Measurements from ENCODE around the gene FTO.

The FTO gene

GRCh38 chr16:53668869-53669268 lies 35.1 kb upstream of the FTO start:
- Histone ChIP-seq H3K27ac (no peak overlapping the region), H3K4me3 (no peak overlapping the region), H3K27me3 (no peaks in the 10 kb centered on the region), H3K9me3 (no peaks in the 10 kb centered on the region), H3K4me1 (peaks cover 0 to 30% (median 1%) of the 10 kb centered on the region in 4 donors), H3K36me3 (no peaks in the 10 kb centered on the region)
- TF ChIP-seq CTCF (IDR thresholded peaks at IDR 0.05): no peak
- DNase-seq: no peak
- intact Hi-C loops (cut with DNase I; ENCODE audit: low total_unique reads): no loop called here

GRCh38 chr16:53672461-53672860 lies 31.5 kb upstream of the FTO start:
- Histone ChIP-seq H3K9me3 (no peaks in the 10 kb centered on the region), H3K4me1 (no peaks in the 10 kb centered on the region), H3K4me3 (no peak overlapping the region), H3K27ac (no peak overlapping the region), H3K36me3 (no peaks in the 10 kb centered on the region), H3K27me3 (no peaks in the 10 kb centered on the region)
- no peak for DNase-seq
- TF ChIP-seq CTCF (IDR thresholded peaks at IDR 0.05): no peak
- intact Hi-C loops (cut with DNase I; ENCODE audit: low total_unique reads): no loop called here

DNA sequence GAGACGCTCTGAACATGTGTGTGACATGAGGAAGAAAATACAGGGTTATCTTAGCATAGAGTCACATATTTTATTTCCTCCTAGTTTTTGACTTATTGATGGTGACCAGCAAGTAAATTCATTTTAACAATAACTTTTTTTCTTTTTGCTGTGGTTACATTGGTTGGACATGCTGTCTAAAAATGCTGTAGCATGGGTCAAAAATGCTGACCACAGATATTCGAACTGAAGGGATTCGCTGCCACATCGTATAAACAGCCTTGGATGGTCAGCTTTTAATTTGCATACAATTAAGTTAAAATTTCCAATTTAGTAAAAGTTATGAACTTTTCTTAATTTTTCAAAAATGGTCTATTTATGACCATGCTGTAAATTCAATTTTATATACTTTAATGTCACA lies 30.8 kb upstream of the FTO start:
- DNase-seq: no peak
- H3K9me3 ChIP-seq: no peaks in the 10 kb centered on the region
- no peaks in the 10 kb centered on the region for H3K27me3 ChIP-seq
- no peaks in the 10 kb centered on the region for H3K36me3 ChIP-seq
- TF ChIP-seq CTCF (IDR thresholded peaks at IDR 0.05): no peak
- intact Hi-C loops (cut with DNase I; ENCODE audit: low total_unique reads): no loop called here
- no peak overlapping the region for H3K4me3 ChIP-seq
- peaks cover 0 to 3% (median 0%) of the 10 kb centered on the region in 4 donors for H3K4me1 ChIP-seq
- H3K27ac ChIP-seq: no peak overlapping the region

- Histone ChIP-seq H3K4me1 (peaks cover 0 to 10% (median 0%) of the 10 kb centered on the region in 4 donors), H3K36me3 (no peaks in the 10 kb centered on the region), H3K4me3 (no peak overlapping the region), H3K9me3 (no peaks in the 10 kb centered on the region), H3K27ac (no peak overlapping the region), H3K27me3 (no peaks in the 10 kb centered on the region)
- no peak for TF ChIP-seq CTCF (IDR thresholded peaks at IDR 0.05)
- intact Hi-C loops (cut with DNase I; ENCODE audit: low total_unique reads): no loop called here
- no peak for DNase-seq
These were observed 25.8 kb upstream of the FTO start for GRCh38 chr16:53678155-53678554.

GRCh38 chr16:53678756-53679343 lies 25.1 kb upstream of the FTO start:
- H3K4me1 ChIP-seq: peaks cover 0 to 10% (median 0%) of the 10 kb centered on the region in 4 donors
- H3K36me3 ChIP-seq: no peaks in the 10 kb centered on the region
- intact Hi-C loops (cut with DNase I; ENCODE audit: low total_unique reads): no loop called here
- DNase-seq: no peak
- no peaks in the 10 kb centered on the region for H3K27me3 ChIP-seq
- no peak overlapping the region for H3K27ac ChIP-seq
- no peak for TF ChIP-seq CTCF (IDR thresholded peaks at IDR 0.05)
- no peak overlapping the region for H3K4me3 ChIP-seq
- no peaks in the 10 kb centered on the region for H3K9me3 ChIP-seq

DNA sequence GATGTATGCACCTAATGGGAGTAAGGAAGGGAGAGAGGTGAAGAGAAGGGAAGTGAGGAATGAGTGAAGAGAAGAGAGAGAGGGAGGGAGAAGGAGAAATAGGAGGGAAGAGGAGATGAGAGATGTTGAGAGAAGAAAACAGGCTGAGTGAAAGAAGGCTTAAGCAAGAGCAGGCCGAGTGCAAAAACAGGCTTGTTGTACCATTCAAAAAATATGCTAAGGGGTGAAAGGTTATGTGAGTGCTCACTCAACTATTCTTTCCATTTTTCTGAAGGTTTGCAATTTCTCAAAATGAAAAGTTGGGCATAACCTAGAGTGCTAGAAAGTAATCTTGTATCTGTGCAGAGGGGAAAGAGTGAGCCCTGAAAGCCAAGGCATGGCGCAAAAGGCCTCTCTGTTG lies 23.2 kb upstream of the FTO start:
- TF ChIP-seq CTCF (IDR thresholded peaks at IDR 0.05): no peak
- intact Hi-C loops (cut with DNase I; ENCODE audit: low total_unique reads): no loop called here
- no peaks in the 10 kb centered on the region for H3K27me3 ChIP-seq
- H3K36me3 ChIP-seq: peaks cover 0 to 14% (median 6%) of the 10 kb centered on the region in 3 donors
- no peaks in the 10 kb centered on the region for H3K9me3 ChIP-seq
- no peak overlapping the region for H3K4me3 ChIP-seq
- H3K4me1 ChIP-seq: peaks cover 0 to 10% (median 0%) of the 10 kb centered on the region in 4 donors
- DNase-seq: no peak
- H3K27ac ChIP-seq: no peak overlapping the region
